ENCODE measurements around the gene TELO2. TPM values are rescaled to one million over a fixed set of nuclear protein-coding genes. Genes with fewer than 3 reads are reported as not detected.

Gene TELO2
- total RNA-seq, 4 donors from 2014 or later: 37.1 to 84.6 (median 45.3) TPM

DNA sequence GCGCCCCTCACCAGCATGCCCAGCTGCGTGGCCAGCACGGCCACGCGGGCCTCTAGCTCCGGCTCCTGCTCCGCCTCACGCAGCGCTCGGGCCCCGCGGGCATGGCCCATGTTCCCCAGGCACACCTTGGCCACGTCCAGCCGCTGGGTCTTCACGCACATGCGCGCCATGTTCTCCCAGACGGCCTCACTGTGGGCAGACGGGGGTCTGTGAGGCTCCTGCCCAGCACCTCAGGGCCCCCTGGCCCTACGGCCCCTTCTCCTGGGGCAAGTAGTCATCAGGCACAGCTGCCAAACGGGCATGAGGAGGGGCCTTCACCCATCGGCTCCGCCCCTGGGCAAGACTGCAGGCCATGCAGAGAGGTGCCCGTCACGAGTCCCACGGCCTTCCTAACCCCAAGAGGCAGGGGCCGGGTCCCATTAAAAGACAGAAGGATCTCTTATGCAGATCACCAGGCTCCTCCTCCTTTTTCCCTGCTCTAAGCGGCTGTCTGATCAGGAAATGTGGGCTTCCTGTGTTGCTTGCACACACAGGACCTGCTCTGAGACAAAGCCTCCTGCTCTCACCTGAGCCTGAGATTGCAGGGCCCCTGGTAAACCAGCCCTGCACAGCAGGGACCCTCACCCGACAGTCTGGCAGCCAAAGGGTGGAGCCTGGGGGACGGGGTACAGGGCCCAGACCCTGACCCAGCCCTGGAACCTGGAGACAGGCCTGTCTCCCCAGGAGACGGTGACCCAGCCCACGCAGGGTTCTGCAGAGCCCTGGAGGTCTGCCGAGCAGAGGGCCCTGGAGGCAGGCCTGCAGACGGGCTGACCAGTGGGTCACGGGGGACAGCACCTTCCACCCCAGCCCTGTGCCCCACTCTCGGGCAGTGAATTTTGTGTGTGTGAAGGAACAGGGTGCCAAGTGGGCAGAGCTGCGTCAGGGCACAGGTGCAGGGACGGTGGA is 33.7 kb downstream of the TELO2 start:
- Histone ChIP-seq H3K36me3 (peaks cover 0 to 39% (median 0%) of the 10 kb centered on the region in 3 donors), H3K4me3 (no peak overlapping the region), H3K27me3 (no peaks in the 10 kb centered on the region), H3K27ac (no peak overlapping the region), H3K4me1 (peaks cover 0 to 22% (median 0%) of the 10 kb centered on the region in 4 donors), H3K9me3 (no peaks in the 10 kb centered on the region)
- 70 to 80% methylated on average over 26 to 34 of the region's 38 CpGs for whole genome bisulfite sequencing, 2 donors
- TF ChIP-seq EP300 (IDR thresholded peaks at IDR 0.05) (no peak), POLR2A (IDR thresholded peaks at IDR 0.05) (no peak)
- TF ChIP-seq, protein P1, sequence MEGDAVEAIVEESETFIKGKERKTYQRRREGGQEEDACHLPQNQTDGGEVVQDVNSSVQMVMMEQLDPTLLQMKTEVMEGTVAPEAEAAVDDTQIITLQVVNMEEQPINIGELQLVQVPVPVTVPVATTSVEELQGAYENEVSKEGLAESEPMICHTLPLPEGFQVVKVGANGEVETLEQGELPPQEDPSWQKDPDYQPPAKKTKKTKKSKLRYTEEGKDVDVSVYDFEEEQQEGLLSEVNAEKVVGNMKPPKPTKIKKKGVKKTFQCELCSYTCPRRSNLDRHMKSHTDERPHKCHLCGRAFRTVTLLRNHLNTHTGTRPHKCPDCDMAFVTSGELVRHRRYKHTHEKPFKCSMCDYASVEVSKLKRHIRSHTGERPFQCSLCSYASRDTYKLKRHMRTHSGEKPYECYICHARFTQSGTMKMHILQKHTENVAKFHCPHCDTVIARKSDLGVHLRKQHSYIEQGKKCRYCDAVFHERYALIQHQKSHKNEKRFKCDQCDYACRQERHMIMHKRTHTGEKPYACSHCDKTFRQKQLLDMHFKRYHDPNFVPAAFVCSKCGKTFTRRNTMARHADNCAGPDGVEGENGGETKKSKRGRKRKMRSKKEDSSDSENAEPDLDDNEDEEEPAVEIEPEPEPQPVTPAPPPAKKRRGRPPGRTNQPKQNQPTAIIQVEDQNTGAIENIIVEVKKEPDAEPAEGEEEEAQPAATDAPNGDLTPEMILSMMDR (IDR thresholded peaks at IDR 0.05): no peak
- DNase-seq (ENCODE audit: low spot score in 2 of 2): no peak

DNA sequence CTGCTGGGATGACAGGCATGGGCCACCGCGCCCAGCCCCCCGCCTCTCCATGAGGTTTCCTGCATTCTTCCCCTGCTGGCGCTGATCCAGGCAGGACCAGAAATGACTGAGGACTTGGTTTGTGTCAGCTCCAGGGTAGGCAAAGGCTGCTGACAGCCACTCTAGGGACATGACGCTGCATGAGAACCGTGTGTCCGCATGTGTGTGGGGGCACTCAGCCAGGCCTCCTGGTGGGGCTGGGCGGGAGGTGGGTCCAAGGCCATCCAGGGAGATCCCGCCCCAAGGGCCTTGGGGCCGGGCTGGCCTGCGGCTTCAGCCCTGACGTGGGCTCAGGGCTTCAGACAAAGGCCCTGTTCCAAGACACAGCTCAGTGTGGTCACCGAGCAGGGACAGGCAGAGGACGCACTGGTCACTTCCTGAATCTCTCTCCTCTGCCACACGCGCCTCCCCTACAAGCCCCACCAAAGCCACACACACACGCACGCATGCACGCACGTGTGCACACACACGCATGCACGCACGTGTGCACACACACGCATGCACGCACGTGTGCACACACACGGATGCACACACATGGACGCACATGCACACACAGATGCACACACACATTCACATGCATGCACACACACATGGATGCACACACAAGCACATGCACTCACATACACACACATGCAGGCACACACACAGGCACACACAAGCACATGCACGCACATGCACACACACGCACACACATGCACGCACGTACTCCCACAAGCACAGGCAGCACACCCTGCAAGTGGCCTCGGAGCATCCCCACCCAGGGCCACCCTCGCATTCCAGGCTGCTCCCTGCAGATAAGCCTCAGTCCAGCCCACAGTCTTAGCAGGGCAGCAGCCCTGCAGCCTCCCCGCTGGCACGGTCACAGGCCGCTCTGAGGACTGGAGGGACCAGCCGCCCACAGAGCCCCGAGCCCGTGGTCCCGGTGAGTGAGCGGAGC is 35.0 kb downstream of the TELO2 start:
- Histone ChIP-seq H3K27ac (no peak overlapping the region), H3K4me1 (peaks cover 0 to 35% (median 3%) of the 10 kb centered on the region in 4 donors), H3K9me3 (no peaks in the 10 kb centered on the region), H3K36me3 (peaks cover 0 to 28% (median 0%) of the 10 kb centered on the region in 3 donors), H3K27me3 (no peaks in the 10 kb centered on the region), H3K4me3 (no peak overlapping the region)
- 70 to 72% methylated on average over 28 to 30 of the region's 42 CpGs for WGBS, 2 donors
- no peak for DNase-seq (ENCODE audit: low spot score in 2 of 2)
- TF ChIP-seq POLR2A (IDR thresholded peaks at IDR 0.05): no peak
- TF ChIP-seq, protein P1 (IDR thresholded peaks at IDR 0.05): no peak
- no peak for TF ChIP-seq EP300 (IDR thresholded peaks at IDR 0.05)

DNA sequence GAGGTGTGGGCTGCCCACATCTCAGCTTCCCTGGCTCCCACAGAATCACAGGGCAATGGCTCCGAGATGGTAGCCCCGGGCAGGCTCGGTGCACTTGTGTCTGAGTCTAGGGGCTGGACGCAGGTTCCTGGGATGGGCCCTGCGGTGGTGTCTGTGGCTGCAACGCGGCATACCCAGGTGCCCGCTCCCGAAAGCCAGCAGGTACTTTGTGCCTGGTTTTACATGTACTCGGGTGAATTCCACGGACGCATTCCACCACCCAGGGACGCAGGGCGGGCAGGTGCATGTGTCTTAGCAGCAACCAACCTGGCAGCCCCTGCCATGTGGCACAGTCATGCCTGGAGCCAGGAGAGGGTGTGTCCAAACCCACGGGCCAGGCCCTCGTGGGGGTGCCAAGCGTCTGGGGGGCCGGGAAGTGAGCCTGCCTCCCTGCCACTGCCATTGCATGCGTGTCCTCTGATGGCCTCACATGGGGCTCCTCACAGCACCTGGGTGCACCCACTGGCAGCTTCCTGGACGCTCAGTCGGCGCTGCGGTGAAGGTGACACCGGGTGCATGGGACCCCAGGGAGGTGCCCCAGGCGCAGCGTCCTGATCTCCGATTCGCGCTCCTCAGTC is 35.9 kb downstream of the TELO2 start:
- Histone ChIP-seq H3K27me3 (no peaks in the 10 kb centered on the region), H3K4me3 (no peak overlapping the region), H3K9me3 (no peaks in the 10 kb centered on the region), H3K36me3 (peaks cover 0 to 19% (median 0%) of the 10 kb centered on the region in 3 donors), H3K27ac (no peak overlapping the region), H3K4me1 (peaks cover 0 to 38% (median 4%) of the 10 kb centered on the region in 4 donors)
- WGBS, 2 donors: 89 to 96% methylated on average over 21 to 26 of the region's 29 CpGs
- no peak for DNase-seq (ENCODE audit: low spot score in 2 of 2)
- TF ChIP-seq, protein P1 (IDR thresholded peaks at IDR 0.05): no peak
- TF ChIP-seq POLR2A (IDR thresholded peaks at IDR 0.05): no peak
- no peak for TF ChIP-seq EP300 (IDR thresholded peaks at IDR 0.05)

DNA sequence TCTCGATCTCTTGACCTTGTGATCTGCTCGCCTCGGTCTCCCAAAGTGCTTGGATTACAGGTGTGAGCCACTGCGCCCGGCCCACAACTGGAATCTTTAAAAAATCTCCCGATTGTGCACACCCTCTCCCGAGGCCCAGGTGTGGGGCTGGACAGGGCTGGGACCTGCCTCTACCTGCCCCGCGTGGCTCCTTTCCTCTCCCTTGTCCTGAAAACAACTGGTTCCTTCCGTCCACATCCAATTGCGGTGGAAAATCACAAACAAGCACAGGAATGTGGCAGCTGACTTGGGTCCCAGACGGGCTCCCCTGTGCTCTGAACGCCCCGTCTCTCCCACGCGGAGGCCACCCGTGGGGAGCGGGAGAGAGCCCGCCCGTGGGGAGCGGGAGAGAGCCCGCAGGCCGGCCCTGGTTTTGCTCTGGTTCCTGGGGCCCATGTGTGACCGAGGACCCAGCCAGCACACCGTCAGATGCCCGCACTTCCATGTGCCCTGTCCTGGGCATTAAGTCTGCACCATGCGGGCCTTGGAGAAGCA is 37.3 kb downstream of the TELO2 start:
- no peak for TF ChIP-seq POLR2A (IDR thresholded peaks at IDR 0.05)
- no peak for TF ChIP-seq EP300 (IDR thresholded peaks at IDR 0.05)
- TF ChIP-seq, protein P1 (IDR thresholded peaks at IDR 0.05): no peak
- DNase-seq (ENCODE audit: low spot score in 2 of 2): no peak
- WGBS, 2 donors: 87 to 92% methylated on average over 23 to 27 of the region's 27 CpGs
- H3K27ac ChIP-seq: peak overlapping the region in 3 of 4 donors; percentile 45 to 89 (median 60)
- H3K36me3 ChIP-seq: peaks cover 0 to 14% (median 0%) of the 10 kb centered on the region in 3 donors
- peaks cover 0 to 48% (median 4%) of the 10 kb centered on the region in 4 donors for H3K4me1 ChIP-seq
- no peaks in the 10 kb centered on the region for H3K27me3 ChIP-seq
- H3K4me3 ChIP-seq: peak overlapping the region in 1 of 4 donors; percentile 6
- H3K9me3 ChIP-seq: no peaks in the 10 kb centered on the region
